HL-60/S4 treated with phorbol 12-myristate 13-acetate at 8.2 ng/mL for 4 days and 3 days (cell line): ENCODE results near the gene TARP.
"Not testable (repeated sequence)": the region's sequence is repeated elsewhere in the genome, so short reads cannot be mapped to it uniquely, and the experiment has no call there.

Experiments used
- in situ Hi-C: fragments of 300-500 bp; cut with MboI; formaldehyde crosslinking; loops from 2 replicates; pipeline ENCODE4 v1.15.0; 2022; ENCODE audit warnings: low sequenced_read_pairs

TARP gene

GRCh38 chr7:38299275-38299931, 26.0 kb upstream of the TARP start:
- in situ Hi-C loops = no loop called here

- in situ Hi-C loops = no loop called here
Measured at GRCh38 chr7:38296059-38296857, 22.8 kb upstream of the TARP start.

GRCh38 chr7:38294926-38295325, 21.5 kb upstream of the TARP start:
- in situ Hi-C loops = no loop called here

- in situ Hi-C loops = no loop called here
Measured at GRCh38 chr7:38292442-38292841, 19.0 kb upstream of the TARP start.

- in situ Hi-C loops = no loop called here
Measured at GRCh38 chr7:38291650-38292049, 18.2 kb upstream of the TARP start.

- in situ Hi-C loops = no loop called here
Measured at GRCh38 chr7:38291117-38291647, 17.7 kb upstream of the TARP start.

GRCh38 chr7:38284553-38284952, 11.1 kb upstream of the TARP start:
- in situ Hi-C loops = no loop called here

GRCh38 chr7:38283809-38284208, 10.4 kb upstream of the TARP start:
- in situ Hi-C loops = no loop called here

- in situ Hi-C loops = no loop called here
Measured at GRCh38 chr7:38283107-38283506, 9.7 kb upstream of the TARP start.

- in situ Hi-C loops = no loop called here
Measured at GRCh38 chr7:38282081-38282480, 8.6 kb upstream of the TARP start.

GRCh38 chr7:38281266-38281665, 7.8 kb upstream of the TARP start:
- in situ Hi-C loops = no loop called here

GRCh38 chr7:38280707-38281106, 7.3 kb upstream of the TARP start:
- in situ Hi-C loops = no loop called here

GRCh38 chr7:38280000-38280399, 6.6 kb upstream of the TARP start:
- in situ Hi-C loops = no loop called here

- in situ Hi-C loops = no loop called here
Measured at GRCh38 chr7:38276096-38276877, 2.9 kb upstream of the TARP start.

GRCh38 chr7:38274927-38275620, 1.6 kb upstream of the TARP start:
- in situ Hi-C loops = no loop called here

GRCh38 chr7:38274486-38274885, 1.1 kb upstream of the TARP start:
- in situ Hi-C loops = no loop called here

- in situ Hi-C loops = not testable (repeated sequence)
Measured at GRCh38 chr7:38270405-38270804, 3.0 kb downstream of the TARP start.

GRCh38 chr7:38269704-38270346, 3.6 kb downstream of the TARP start:
- in situ Hi-C loops = not testable (repeated sequence)

GRCh38 chr7:38265958-38266357, 7.5 kb downstream of the TARP start:
- in situ Hi-C loops = not testable (repeated sequence)

- in situ Hi-C loops = not testable (repeated sequence)
Measured at GRCh38 chr7:38264602-38265001, 8.8 kb downstream of the TARP start.
